Fibroblast of pulmonary artery (primary cell): ENCODE measurements around the gene TSPAN1.

Experiments
- DNase-seq: peaks from one replicate; pipeline ENCODE4 v3.0.0-alpha.2; 2010; ENCODE audit warnings: low read depth
- H3K4me3 ChIP-seq: replicated peaks from 2 replicates; pipeline ENCODE4 v1.5.1; 2011; ENCODE audit warnings: low read depth, mild to moderate bottlenecking, control low read depth, low read length, moderate library complexity
- CTCF ChIP-seq: IDR thresholded peaks from 2 replicates; pipeline ENCODE4 v1.5.1; 2011; ENCODE audit warnings: mild to moderate bottlenecking, control low read depth, low read length, inconsistent platforms; ENCODE audit errors: missing control alignments

Gene TSPAN1

DNA sequence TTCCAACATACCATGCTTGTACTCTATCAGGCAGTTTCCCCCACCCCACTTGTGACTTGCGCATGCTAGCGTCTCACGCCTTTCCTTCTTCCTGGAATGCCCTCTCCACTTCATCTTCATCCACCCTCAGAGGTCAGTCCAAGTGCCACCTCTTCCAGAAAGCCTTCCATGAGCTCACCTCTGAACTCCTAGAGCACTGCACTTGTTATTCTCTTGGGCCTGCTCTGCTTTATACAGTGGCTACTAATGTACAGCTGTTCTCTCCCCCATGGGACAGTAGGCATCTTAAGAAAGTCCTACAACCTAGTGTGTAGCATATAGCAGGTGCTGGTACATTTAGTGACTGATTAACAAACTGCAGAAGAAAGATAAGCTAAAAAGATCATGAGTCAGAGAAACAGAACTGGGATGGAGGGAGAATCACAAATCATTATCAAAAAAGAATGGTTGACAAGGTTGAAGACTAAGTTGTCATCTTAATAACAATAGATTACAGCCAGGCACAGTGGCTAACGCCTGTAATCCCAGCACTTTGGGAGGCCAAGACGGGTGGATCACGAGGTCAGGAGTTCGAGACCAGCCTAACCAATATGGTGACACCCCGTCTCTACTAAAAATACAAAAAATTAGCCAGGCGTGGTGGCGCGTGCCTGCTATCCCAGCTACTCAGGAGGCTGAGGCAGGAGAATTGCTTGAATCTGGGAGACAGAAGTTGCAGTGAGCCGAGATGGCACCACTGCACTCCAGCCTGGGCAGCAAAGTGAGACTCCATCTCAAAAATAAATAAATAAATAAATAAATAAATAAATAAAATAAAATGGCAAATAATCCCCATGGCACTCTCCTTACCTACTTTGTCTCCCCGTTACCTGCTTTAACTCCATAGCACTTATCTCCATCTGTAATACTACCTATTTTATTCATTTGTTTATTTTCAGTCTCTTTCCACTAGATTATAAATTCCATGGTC, 16.3 kb upstream of the TSPAN1 start:
- TF ChIP-seq CTCF, result no peak
- DNase-seq, result no peak
- no peak overlapping the region for H3K4me3 ChIP-seq

DNA sequence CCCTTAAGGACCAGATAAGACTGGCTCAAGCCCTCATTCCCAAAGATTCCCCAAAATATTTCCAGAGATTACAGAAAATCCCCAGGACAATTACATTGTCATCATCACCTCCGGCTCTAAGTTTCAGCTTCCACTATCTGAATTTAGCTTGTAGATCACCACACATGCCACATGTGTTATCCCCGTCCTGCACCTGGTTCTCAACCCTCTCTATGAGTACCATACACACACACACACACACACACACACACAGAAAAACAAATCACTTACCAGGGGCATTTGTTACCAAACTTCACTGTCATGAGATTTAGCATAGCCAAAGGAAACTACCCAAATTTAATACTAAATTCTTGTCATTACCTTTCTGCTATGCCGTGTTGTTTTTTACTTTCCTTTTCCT, 15.4 kb upstream of the TSPAN1 start:
- no peak for DNase-seq
- TF ChIP-seq CTCF, result no peak
- no peak overlapping the region for H3K4me3 ChIP-seq

GRCh38 chr1:46160212-46160611, 14.7 kb upstream of the TSPAN1 start:
- no peak overlapping the region for H3K4me3 ChIP-seq
- DNase-seq, result no peak
- TF ChIP-seq CTCF, result no peak

DNA sequence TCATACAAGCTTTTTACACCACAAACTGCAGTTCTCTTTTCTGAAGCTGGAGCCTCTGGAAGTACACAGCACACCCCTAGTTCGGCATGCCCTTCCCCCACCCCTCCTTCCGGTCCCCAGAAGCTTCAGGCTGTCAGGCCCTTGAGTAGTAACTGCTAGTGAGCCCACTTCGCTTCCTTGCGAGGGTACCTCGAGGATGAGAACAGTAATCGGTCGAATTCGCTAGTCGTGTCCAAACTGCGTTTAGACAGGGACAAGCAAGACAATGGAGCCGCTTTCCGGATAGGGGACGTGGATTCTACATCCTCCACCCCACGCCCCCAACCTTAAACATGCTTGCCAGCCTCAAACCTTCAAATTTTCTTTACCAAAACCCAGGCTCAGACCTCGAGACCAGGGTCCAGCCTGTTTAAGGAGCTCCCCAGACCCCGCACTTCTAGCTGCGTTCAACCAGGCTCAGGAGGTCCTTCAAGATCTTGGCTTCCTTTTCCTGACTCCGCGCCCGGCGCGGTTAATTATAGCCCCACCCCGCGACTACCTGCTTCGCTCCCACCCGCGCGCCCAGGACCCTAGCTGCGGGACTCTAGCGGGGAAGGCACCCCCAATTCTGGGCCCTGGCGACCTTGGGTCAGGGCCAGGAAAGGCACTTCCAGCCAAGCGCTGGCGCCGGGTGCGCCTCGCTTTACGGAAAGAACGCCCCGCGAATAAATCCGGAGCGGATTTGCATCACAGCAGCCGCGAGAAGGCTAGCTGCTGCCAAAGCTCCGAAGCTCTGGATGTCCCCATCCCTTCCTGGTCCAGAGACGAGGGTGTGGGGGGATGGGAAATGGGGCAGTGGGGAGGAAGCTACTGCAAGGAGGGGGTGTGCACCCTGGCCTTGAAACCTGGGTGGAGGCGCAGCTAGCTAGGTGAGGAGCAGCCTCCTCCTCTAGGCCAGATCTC, 8.1 kb upstream of the TSPAN1 start:
- DNase-seq, result peak; percentile 32
- H3K4me3 ChIP-seq, result peak overlapping the region; percentile 49
- no peak for TF ChIP-seq CTCF

- peak; percentile 30 for DNase-seq
- no peak for TF ChIP-seq CTCF
- H3K4me3 ChIP-seq, result no peak overlapping the region
Observed at GRCh38 chr1:46168477-46168876, 6.4 kb upstream of the TSPAN1 start.

- TF ChIP-seq CTCF, result no peak
- DNase-seq, result no peak
- H3K4me3 ChIP-seq, result no peak overlapping the region
Observed at GRCh38 chr1:46169811-46170454, 5.0 kb upstream of the TSPAN1 start.
